GF-D8 (cell line): ENCODE results near the gene TOMM7.

Source experiments
- DNase-seq: peaks from one replicate; lab custom pipeline; 2025; lab: John Stamatoyannopoulos, UW

Gene TOMM7

DNA sequence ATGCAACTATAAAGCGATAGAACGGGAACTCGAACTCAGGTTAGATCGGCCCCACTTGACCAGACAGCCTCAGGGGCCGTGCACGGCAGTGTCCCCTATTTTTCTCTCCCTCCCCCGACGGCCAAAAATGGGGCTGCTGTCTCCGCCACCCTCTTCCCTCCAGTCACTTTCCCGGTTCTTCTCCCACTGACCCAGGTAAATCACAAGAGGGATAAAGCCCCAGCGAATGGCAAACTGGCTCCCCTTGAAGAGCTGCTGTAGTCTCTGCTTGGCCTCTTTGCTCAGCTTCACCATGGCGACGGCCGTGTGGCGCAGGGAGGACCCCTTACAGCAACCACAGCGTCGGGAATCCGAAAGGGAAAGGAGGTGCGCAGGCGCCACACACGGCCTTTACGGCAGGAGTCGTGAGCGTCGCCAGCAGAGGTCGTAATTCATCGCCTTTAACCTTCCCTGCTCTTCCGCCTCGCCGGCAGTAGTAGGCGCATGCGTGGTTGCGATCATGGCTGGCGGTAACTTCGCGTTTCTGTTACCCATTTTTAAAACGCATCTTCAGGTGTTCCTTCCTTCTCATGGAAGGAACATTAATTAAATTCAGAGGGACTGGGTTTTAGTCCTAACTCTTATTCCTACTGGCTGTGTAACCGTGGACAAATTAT, at the start of gene TOMM7:
TOMM7 (minus strand) TSS at position 364 of the 656 bp plus-strand sequence; CDS start at position 294, 70 bp downstream.
- peak; percentile 96 for DNase-seq

DNA sequence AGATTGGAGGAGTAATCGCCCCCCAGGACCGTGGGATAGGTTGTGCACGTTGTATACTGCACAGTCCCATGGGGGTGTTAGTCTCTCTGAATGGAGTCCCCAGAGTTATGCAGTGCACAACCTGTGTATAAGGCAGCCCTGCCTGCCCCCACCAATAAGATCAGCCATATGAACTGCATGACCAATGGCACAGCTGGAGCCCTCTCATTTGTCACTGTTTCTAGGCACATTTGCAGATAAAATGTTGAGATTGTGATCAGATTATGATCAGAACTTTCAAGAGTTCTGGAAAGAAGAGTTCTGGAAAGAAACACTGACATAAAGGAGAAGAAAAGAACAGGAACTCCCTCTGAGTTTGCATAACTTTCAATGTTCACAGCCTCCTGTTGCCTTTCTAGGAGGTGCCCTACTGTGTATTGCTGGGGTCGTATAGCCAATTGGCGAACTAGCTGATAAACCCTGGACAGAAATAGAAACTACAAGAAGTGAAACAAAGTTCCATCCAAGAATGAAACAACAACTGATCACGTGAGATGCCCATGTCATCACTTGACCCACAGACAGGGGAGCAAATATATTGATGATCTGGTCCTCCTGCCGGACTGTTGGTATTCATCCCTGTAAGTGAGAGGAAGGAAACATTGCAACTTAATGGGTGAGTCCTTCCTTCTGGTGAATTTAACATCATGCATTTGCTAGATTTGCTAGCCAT, 49.6 kb upstream of the TOMM7 start:
- DNase-seq: no peak

DNA sequence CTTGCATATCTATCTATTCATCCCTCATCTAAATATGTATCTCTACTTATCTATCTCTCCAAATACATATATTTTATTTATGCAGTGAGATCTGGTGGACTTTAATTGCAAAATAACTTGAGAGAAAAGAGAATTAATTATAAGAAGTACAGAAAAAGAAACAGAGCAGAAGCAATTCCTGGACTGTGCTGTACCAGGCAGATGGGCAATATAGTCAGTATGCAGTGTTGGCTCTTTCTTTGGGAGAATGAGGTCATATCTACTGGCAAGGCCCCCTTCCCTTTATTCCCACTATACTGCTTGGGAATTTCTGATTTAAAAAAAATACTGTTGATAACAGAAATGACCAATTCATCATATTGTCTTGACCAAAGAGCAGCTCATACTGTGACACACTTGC, 49.0 kb upstream of the TOMM7 start:
- no peak for DNase-seq

DNA sequence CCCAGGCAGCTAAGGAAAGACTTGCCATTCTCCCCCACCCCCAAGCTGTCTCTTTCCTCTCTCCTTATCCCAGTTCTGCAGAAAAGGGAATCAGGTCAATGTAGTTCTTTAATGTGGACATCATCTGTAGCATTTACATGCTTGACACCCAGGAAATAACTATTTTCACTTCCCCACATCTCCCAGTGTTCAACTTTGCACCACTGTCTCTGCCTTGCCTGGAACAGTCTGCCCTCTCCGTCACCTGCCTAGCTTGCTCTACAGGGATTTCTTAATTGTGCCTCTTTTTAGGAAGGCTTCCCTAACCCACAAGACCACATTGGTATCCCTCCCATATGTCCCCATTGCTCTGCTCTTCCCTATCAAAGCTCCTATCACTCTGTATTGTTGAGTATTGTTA, 45.9 kb upstream of the TOMM7 start:
- DNase-seq: no peak

DNA sequence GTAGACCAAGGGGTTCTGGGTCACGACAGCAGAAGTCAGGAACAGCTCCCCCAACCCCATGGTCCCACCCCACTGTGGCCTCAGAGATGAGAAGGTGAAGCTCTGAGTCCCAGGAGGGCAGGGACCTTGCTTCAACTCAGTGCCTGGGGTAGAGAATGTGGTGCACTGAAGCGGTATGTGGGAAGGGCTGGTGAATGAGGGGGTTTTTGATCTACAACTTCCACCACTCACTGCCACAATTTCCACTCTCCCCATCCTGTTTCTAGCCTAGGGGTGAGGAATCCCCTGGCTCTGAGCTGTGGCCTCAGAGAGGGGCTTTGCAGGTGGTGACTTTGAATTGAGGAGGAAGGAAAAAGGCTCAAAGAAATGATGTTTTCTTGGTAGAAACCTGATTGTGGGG, 44.9 kb upstream of the TOMM7 start:
- DNase-seq: no peak

DNA sequence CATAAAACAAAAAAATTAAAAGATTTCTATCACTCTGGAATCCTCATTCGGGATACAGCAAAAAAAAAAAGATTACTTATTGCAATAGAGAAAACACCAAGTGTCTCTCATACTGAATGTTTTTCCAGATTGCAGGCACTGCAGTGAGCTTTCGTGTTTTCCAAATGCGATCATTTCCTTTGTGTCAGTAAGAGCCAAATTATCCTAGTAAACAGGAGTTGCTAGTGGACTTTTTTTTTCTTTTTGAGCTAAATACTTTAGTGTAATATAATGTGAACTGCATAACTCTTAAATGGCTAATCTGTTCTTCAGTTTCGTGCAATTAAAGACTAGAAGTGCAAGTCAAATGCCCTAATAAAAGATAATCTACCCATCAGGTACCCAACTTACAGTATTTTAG, 44.4 kb upstream of the TOMM7 start:
- no peak for DNase-seq

DNA sequence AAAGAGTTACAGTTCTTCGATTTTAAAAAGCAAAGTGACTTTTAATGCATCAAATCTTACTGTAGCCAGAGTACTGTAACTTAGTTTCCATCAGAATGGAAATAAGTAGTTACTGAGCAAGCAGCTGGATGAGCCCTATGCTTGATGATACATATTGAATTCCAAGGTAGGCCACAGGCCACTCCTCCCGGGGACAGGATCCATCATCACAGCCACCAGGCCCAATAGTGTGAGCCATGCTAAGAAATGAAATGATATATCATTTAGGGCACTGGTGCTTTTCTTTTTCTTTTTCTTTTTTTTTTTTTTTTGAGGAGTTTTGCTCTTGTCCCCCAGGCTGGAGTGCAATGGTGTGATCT, 42.9 kb upstream of the TOMM7 start:
- no peak for DNase-seq

DNA sequence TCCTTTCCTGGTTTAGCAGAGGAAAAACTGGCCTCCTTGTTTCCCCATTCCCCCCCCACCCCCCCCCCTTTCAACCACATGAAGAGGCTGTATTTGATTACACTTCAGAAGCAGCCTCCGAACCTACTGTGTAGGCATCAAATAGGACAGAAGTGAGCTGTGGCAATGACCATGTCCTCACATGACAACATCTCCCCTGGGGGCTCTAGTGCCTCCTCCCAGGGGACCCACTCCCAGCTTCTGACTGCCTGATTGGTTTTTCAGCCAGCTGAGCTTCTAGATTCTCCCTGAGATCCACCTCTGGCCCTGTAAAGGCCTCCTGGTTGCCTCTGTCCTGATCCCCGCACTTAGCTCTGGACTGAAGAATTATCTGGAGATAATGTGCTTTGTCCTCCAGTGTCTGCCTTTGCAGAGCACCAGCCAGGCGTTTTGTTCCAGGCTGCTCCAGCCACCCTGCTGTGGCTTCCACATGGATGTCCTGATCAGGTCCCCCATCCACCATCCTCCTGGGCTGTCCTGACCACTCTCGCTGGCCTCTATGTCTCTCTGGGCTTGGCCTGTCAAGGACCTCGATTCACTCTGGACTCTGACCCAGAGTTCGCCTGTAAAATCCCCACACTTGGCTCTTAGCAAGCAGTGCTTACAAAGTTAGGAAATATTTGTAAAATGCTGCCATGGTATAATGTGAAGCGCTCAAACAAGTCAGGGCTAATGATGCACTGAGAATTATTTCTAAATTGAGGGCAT, 42.4 kb upstream of the TOMM7 start:
- no peak for DNase-seq

DNA sequence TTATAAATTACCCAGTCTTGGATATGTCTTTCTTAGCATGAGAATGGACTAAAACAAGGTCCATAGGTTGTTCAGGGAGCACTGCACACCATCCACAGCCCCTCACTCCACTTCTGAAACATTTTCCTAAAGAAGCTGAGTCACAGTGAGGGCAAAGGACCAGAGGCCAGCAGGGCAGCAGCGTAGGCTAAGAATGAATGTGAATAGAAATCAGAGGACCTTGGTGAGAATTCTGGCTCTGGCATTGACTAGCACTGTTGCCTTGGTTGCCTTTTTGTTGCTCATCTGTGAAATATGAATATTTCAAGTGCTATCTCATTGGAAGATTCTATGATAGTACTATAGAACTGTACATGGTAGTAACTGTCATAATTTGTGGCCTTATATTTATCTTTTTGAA, 41.7 kb upstream of the TOMM7 start:
- no peak for DNase-seq

DNA sequence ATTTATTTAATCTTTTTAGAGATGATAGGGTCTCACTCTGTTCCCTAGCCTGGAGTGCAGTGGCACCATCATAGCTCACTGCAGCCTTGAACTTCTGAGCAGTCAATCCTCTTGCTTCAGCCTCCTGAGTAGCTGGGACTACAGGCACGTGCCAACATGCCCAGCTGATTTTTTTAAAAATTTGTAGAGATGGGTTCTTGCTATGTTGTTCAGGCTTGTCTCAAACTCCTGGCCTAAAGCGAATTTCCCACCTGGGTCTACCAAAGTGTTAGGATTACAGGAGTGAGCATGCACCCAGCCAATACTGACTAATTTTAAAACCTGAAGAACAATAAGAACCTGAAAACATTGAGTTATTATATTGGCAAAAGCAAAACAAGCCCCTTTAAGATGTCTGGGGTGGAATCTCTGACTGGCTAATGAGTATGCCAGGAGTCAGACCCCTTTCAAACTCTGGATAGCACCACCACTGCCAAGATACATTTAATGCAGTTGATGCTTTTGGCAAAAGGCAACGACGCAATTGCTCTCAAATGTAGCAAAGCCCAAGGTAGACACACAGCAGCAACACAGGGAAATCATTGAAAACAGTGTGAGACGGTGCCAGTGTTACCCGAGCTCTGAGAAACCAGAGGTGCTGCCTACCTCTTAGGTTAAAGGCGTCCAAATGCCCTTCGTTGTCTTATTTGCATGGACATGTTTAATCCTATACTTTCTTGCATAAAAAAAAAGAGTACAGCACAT, 40.7 kb upstream of the TOMM7 start:
- no peak for DNase-seq

DNA sequence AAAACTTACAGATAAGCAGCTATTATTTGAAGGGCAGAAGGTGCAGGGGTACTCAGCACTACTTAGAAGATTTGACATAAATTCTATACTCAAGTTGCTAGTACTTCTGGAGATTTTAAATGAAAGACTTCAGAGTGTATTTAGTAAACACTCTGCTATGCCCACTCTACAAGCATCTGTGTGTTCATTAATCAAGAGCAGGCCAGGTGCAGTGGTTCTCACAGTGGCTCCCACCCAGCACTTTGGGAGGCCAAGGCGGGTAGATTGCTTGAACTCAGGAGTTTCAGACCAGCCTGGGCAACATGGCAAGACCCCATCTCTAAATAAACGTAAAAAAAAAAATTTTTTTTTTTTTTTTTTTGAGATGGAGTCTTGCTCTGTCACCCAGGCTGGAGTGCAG, 38.9 kb upstream of the TOMM7 start:
- no peak for DNase-seq

DNA sequence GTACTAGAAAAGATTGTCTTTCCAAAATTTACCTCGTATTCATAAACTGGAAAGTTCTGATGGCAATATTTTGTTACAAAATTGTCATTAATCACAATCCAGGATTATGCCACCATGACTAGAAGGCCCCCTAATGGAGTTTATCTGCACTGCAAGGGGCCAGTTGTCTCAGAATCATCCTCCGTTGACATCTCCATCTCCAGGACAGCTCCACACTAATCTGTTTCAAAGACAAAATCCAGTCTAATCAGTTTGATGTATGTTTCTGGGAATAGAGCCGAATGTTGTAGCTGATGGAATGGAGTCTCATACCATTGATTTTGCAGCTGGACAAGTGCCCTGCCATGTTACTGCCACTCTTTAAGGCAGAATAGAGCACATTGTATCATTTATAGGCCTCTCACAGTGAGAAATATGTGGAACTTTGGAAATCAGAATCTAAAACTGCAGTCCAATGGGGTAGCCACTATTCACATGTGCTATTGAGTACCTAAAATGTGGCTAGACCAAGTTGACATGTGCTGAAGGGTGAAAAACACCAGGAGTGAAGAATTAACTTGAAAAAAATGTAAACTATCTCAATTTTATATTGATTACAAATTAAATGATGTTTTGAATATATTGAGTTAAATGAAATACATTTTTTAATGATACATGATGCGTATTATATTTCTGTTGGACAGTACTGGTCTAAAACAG, 38.3 kb upstream of the TOMM7 start:
- no peak for DNase-seq

DNA sequence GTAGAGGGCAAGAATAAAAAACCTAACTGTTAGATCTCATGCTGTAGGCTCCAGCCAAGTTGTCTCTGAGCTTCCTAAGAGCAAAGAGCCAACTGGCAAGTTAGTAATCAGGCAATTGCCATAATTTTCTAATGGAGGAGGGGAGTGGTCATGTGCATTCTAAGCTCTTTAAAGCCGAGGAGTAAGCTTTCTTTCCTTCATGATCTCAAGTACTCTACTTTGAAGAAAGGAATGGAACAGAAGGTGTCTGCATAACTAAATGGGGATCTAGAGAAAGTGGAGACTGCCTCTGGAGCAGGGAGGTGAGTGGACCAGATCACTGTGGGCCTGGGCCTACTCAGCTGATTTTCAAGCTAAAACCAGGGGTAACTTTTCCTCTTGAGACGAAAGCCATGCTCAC, 37.7 kb upstream of the TOMM7 start:
- no peak for DNase-seq

DNA sequence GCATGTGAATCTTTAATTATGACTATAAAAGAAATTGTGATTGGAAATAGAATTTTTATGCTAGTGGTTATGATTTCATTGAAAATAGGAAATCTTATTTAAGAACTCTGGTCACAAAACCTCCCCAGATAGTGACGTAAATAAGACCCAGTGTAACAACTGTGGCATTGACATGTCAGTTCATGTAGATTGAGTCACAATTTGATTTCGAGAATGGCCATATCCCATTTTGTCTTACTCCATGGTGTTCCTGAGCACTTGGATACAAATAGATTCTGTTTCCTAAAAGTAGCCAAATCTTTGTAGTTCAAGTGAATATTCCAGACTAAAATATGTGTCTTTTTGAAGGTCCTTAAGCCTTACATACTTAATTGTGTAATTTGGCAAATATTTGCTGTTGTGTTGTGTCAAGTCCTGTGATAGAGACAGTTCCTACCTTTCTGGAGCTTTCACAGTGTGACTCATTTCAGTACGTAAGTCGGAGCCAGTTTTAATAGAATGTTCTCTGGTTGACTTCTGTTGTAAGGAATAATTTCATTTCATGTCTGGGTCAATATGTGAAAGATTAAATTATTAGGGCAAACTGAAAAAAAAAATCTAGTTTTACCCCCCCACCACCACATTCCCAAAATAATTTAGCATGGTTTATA, 37.1 kb upstream of the TOMM7 start:
- DNase-seq: no peak

DNA sequence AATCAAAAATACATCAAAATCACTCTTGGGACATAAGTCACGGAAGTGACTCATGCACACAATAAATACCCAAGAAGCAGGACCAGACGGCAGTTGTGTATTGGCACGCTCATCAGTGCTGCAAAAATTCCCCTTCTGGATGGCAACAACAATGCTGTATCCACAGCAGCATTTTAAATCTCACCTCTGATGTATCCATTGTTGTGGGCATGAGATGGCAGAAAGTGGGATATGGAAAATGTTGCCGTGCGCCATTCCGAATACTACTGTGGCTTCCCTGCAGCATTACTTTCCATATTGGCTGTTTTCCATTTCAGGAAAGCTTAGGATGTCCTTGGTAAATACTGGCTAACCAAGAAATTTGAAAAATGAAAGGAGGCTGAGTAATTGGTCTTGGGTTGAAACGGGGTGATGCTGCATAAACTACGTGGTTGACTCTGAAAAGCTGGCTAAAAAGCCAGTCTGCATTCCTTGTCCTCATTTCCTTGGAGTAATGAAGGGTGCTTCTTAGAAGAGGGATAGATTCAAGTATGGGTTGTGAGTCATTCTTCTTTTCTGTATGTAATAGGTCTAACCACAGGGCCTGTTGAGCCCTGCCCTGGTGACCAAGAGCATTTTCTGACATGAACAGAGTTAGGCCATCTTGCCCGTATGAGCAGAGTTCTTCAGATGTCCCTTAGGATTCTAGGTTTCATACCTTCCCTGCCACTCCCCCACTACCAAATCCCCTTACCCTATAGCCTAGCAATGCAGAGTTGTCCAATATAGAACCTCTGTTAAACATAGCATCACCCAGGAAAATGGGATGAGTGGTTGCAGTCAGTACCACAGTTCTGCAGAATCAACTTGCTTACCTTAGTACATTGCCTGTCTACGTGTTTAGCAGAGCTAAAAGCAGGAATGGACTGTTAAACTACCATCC, 36.3 kb upstream of the TOMM7 start:
- DNase-seq: no peak

DNA sequence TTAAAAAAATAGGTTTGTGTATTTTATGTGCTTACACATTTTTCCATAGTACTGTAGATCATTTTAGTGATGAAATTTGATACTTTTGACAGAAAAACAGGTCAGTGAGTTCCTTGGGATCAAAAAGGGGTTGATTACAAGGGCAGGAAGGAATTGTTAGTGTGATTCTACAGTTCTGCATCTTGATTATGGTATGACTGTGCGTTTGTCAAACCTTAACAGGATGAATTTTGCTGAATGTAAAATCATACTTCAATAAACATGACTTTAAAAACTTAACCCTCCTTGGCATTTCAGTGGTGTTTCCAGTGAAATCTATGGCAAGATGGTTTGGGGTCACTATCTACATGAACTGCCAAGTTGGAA, 35.6 kb upstream of the TOMM7 start:
- no peak for DNase-seq

DNA sequence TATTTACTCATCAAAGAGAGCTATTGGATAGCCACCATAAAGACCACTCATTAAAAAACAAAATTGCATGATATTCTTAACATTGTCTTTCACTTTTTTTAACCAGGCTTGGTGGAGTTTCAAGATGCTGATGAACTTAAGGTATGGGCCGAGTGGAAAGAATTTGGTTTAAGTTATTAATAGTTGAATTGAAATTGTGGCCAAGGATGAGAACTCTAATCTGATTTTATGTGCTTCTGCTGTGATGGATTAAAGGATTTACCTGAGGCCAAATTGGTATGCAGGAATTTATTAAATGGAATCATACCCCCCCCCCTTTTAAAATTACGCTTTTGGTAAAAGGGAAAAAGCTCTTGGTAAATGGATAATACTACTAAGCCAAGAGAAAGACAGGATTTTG, 33.8 kb upstream of the TOMM7 start:
- no peak for DNase-seq

DNA sequence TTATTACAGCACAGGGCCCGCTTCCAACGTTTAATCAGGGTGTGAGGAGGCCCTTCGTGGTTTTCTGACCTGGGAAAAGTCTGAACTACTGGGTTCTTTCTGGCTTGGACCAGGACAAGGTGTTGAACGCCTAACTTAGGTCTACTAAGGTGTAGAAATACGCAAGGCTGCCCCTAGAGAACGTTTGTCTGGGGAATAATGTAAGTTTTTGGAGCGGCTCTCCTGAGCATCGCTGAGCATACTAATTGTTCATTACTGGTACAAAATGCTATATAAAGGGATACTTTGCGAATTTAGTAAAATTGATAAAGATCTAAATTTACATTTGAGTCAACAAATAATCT, 32.4 kb upstream of the TOMM7 start:
- DNase-seq: no peak

DNA sequence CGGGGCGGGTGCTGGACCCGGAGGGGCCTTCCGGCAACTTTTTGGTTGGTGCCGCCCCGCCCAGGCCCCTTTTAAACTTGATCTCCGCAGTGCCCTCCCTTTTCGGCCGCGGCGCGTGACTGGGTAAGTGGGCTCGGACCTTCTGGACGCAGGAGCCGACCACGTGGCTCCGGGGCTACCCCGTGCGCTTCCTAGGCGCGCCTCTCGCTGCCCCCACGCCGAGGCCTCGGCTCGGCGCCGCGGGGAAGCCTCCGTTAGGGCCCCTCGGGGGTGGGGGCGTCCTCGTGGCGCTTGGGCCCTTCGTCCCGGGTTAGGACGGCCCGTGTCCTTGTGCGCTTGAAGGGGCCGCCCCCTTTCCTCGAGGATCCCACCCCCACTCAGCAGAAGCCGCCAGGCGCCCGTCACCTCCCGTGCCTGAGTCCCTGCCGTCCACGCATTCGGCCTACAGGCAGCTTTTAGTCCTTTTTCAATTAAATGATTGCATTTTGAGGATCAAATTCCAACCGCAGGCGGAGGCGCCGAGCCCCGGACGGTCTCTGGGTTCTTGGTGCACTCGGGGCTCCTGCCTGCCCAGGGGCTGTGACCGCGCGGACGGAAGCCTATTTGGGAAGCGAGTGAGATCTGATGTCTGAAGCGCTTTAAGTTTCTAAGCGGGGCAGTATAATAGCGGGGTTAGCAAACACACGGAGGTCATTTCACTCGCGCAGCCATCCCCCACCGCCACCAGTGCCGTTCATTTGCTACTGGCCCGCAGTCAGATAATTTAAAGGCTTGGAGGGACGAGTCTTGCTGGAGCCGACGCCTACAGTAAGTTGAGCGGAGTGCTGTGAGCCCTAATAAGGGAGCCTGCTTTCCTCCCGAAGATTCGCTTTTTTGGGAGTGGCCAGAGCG, 31.8 kb upstream of the TOMM7 start:
- DNase-seq: peak; percentile 80
